NCI-H460 (cell line): Measurements from ENCODE around the gene SRSF12. TPM values are rescaled to one million over a fixed set of nuclear protein-coding genes. Genes with fewer than 3 reads are reported as not detected.

Source experiments
- small RNA-seq, 2 experiments: library from RNA; depleted of rRNA; stranded (forward); fragments of <200 nt; gene quantifications; one replicate each; pipeline ENCODE3, GENCODE V24; 2014
- total RNA-seq: library from RNA; depleted of rRNA; stranded (reverse); fragments of >200 nt; shearing (Covaris generic); gene quantifications from 2 replicates; pipeline ENCODE4 v1.2.3, GENCODE V29; 2014; rRNA removed

SRSF12 gene
- total RNA-seq, 1 experiment from 2014 or later, result 0.37 TPM

Small RNA genes within 50 kb of the gene (small RNA-seq; reads per million reads assigned to genes)
- gene RN7SL336P, result 0 to 0.12 reads per million in 2 experiments
- 0.08 to 2.5 reads per million in 2 experiments for gene RNU2-61P

Other genes starting within 250 kb of the SRSF12 start
- gene RNGTT, start 154.5 kb downstream of the SRSF12 start, total RNA-seq, result 22.4 and 24.1 TPM in 2 replicates
- 65.8 and 66.2 TPM in 2 replicates for gene PNRC1, start 37.3 kb downstream of the SRSF12 start, total RNA-seq
- gene PM20D2, start 28.0 kb upstream of the SRSF12 start, total RNA-seq, result 31.1 and 32.0 TPM in 2 replicates
- gene GABRR1, start 99.3 kb upstream of the SRSF12 start, total RNA-seq, result not detected in 2 replicates
- not detected in 2 replicates for gene GABRR2, start 197.2 kb upstream of the SRSF12 start, total RNA-seq
- 29.6 and 30.3 TPM in 2 replicates for gene UBE2J1, start 234.7 kb upstream of the SRSF12 start, total RNA-seq